Liver (tissue), 3 donors: ENCODE measurements around the gene EXOG.

Experiments used
- ATF3 ChIP-seq: IDR thresholded peaks from 2 replicates; pipeline ENCODE4 v1.6.1; 2016; ENCODE audit warnings: antibody characterized with exemption
- CTCF ChIP-seq: fragments of 150-350 bp; IDR thresholded peaks from 2 replicates; pipeline ENCODE4 v1.5.1; 2017; ENCODE audit warnings: improper control_type of control experiment, low read depth, low read length; ENCODE audit not compliant: missing input control
- GABPA ChIP-seq, 2 donors: IDR thresholded peaks in 1 of 2; conservative IDR thresholded peaks in 1 of 2; 2 replicates each; pipeline ENCODE4 v1.6.1; 2016; ENCODE audit warnings: antibody characterized with exemption in 2 of 2, mild to moderate bottlenecking in 1 of 2, moderate library complexity in 1 of 2
- JUND ChIP-seq, 2 donors: IDR thresholded peaks; 2 replicates each; pipeline ENCODE4 v1.6.1; 2016; ENCODE audit warnings: antibody characterized with exemption in 2 of 2
- RAD21 ChIP-seq, 2 donors: IDR thresholded peaks; 2 replicates each; pipeline ENCODE4 v1.6.1; 2016; ENCODE audit warnings: antibody characterized with exemption in 2 of 2, mild to moderate bottlenecking in 2 of 2
- SP1 ChIP-seq: IDR thresholded peaks from 2 replicates; pipeline ENCODE4 v1.6.1; 2018; ENCODE audit warnings: antibody characterized with exemption, mild to moderate bottlenecking
- YY1 ChIP-seq: IDR thresholded peaks from 2 replicates; pipeline ENCODE4 v1.6.1; 2016; ENCODE audit warnings: antibody characterized with exemption, mild to moderate bottlenecking
- TF ChIP-seq, protein P1 (sequence below): IDR thresholded peaks from 2 replicates; pipeline ENCODE4 v1.6.1; 2016; ENCODE audit warnings: antibody characterized with exemption, mild to moderate bottlenecking
- TF ChIP-seq, protein P2 (sequence below): IDR thresholded peaks from 2 replicates; pipeline ENCODE4 v1.6.1; 2016; ENCODE audit warnings: antibody characterized with exemption
- donor health status: healthy.
- donor health status: healthy.

DNA sequence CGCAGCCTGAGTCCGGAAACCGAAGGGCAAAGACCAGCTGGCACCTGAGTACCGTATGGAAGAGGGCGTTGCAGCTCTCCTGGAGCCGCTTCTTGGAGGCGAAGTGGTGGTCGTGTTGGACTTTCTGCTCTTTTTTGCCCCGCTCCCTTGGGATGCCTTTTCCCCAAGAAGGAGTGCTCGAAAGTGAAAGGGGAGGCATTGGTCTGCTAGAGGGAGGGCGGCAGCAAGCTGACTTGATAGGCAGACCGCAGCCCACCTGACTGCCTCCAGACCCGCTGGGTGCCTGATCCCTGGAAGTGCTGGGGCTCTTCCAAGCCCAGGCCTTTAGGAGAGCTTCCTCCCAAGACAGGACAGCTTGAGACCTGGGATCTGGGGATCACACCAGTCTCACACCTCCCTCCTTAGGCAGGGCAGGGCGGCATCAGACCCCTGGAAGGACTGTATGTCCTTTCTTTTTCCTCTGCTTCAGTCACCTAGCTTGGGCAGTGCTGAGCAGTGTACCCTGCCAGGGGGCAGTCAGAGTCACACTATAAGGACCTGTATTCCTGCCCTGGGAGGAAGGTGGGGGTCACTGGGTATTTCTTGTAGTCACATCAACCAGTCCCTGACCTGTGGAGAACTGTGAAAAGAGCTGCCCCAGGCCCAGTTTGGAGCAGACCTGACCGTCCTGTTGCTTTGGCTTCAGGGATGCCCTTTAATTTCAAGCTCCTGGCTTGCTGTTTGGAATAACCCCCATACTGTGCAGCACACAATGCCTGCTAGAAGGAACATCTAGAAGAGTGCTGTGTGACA is 40.3 kb upstream of the EXOG start:
- TF ChIP-seq CTCF (no peak), JUND (IDR thresholded peaks at IDR 0.05) (no peak), YY1 (peak; percentile 26), SP1 (no peak), RAD21 (IDR thresholded peaks at IDR 0.05) (no peak), GABPA (IDR thresholded peaks at IDR 0.05 in 1 of 2, conservative IDR thresholded peaks at IDR 0.05 in 1 of 2) (no peak), ATF3 (no peak)
- TF ChIP-seq, protein P1, sequence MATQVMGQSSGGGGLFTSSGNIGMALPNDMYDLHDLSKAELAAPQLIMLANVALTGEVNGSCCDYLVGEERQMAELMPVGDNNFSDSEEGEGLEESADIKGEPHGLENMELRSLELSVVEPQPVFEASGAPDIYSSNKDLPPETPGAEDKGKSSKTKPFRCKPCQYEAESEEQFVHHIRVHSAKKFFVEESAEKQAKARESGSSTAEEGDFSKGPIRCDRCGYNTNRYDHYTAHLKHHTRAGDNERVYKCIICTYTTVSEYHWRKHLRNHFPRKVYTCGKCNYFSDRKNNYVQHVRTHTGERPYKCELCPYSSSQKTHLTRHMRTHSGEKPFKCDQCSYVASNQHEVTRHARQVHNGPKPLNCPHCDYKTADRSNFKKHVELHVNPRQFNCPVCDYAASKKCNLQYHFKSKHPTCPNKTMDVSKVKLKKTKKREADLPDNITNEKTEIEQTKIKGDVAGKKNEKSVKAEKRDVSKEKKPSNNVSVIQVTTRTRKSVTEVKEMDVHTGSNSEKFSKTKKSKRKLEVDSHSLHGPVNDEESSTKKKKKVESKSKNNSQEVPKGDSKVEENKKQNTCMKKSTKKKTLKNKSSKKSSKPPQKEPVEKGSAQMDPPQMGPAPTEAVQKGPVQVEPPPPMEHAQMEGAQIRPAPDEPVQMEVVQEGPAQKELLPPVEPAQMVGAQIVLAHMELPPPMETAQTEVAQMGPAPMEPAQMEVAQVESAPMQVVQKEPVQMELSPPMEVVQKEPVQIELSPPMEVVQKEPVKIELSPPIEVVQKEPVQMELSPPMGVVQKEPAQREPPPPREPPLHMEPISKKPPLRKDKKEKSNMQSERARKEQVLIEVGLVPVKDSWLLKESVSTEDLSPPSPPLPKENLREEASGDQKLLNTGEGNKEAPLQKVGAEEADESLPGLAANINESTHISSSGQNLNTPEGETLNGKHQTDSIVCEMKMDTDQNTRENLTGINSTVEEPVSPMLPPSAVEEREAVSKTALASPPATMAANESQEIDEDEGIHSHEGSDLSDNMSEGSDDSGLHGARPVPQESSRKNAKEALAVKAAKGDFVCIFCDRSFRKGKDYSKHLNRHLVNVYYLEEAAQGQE, result no peak
- TF ChIP-seq, protein P2, sequence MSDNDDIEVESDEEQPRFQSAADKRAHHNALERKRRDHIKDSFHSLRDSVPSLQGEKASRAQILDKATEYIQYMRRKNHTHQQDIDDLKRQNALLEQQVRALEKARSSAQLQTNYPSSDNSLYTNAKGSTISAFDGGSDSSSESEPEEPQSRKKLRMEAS, result no peak
